Suprapubic skin (tissue), 4 donors: Measurements from ENCODE around the gene BNC2. TPM values are rescaled to one million over a fixed set of nuclear protein-coding genes. Genes with fewer than 3 reads are reported as not detected.

Experiments used
- DNase-seq, 2 donors: peaks; one replicate each; pipeline ENCODE4 v3.0.0-alpha.2; 2019; ENCODE audit warnings: low spot score in 2 of 2
- H3K27ac ChIP-seq: fragments of 200-600 bp; sonication (generic); one replicate; pipeline ENCODE4 v1.5.1; 2019
- H3K27me3 ChIP-seq: fragments of 200-600 bp; sonication (generic); one replicate; pipeline ENCODE4 v1.5.1; 2019
- H3K36me3 ChIP-seq: fragments of 200-600 bp; sonication (generic); one replicate; pipeline ENCODE4 v1.5.1; 2019
- H3K4me1 ChIP-seq: fragments of 200-600 bp; sonication (generic); one replicate; pipeline ENCODE4 v1.5.1; 2019
- H3K4me3 ChIP-seq: fragments of 200-600 bp; sonication (generic); one replicate; pipeline ENCODE4 v1.5.1; 2019; ENCODE audit warnings: mild to moderate bottlenecking
- H3K9me3 ChIP-seq: fragments of 200-600 bp; sonication (generic); one replicate; pipeline ENCODE4 v1.5.1; 2019
- CTCF ChIP-seq, 2 donors: fragments of 200-600 bp in 1 of 2; fragments of 450-650 bp in 1 of 2; sonication (generic) in 1 of 2; IDR thresholded peaks; one replicate each; pipeline ENCODE4 v1.5.1; 2016 to 2019; ENCODE audit warnings: antibody characterized with exemption in 2 of 2, mild to moderate bottlenecking in 1 of 2, moderate library complexity in 1 of 2
- EP300 ChIP-seq: sonication (generic); formaldehyde crosslinking; IDR thresholded peaks from one replicate; pipeline ENCODE4 v1.6.1; 2017; ENCODE audit warnings: antibody characterized with exemption
- POLR2A ChIP-seq, 2 donors: fragments of 450-650 bp; IDR thresholded peaks; one replicate each; pipeline ENCODE4 v1.6.1; 2017; ENCODE audit warnings: antibody characterized with exemption in 2 of 2, mild to moderate bottlenecking in 2 of 2, moderate library complexity in 2 of 2
- POLR2AphosphoS5 ChIP-seq, 3 donors: sonication (generic); formaldehyde crosslinking; IDR thresholded peaks; one replicate each; pipeline ENCODE4 v1.6.1; 2017; ENCODE audit warnings: antibody characterized with exemption in 3 of 3
- WGBS: methylation state at CpG from one replicate; pipeline ENCODE4 v1.1.5; 2018; 5-methylcytosine and 5-hydroxymethylcytosine counted together
- total RNA-seq, 4 donors: library from RNA; depleted of rRNA; stranded (reverse); fragments of >200 nt; gene quantifications; one replicate each; pipeline ENCODE4 v1.1.0, GENCODE V29; 2016

BNC2 gene
- total RNA-seq, 4 donors from 2014 or later, result 6.5 to 12.3 (median 8.9) TPM

DNA sequence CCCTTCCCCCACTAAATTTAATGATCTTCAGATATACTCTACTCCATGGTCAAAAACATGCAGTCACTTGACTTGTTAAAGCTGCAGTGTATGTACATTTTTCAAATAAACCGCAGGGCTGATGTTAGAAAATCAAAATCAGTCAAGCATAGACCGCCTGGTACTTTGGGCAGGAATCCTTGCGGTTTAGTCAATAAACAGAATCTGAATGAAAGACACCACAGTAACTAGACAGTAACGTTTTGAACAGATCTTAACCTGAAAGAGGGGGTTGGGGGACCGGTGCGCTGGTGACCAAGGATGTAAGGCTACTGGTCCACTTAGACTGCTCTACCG, 188.8 kb downstream of the BNC2 start:
- H3K36me3 ChIP-seq, result no peaks in the 10 kb centered on the region
- no peaks in the 10 kb centered on the region for H3K9me3 ChIP-seq
- no peaks in the 10 kb centered on the region for H3K27me3 ChIP-seq
- 69% methylated on average over 7 of the region's 7 CpGs for WGBS
- TF ChIP-seq POLR2AphosphoS5 (IDR thresholded peaks at IDR 0.05), result no peak
- no peak for TF ChIP-seq POLR2A (IDR thresholded peaks at IDR 0.05)
- TF ChIP-seq CTCF (IDR thresholded peaks at IDR 0.05), result no peak
- TF ChIP-seq EP300, result no peak
- DNase-seq, result no peak
- peaks cover 16% of the 10 kb centered on the region for H3K4me1 ChIP-seq
- no peak overlapping the region for H3K27ac ChIP-seq
- no peak overlapping the region for H3K4me3 ChIP-seq

- H3K4me1 ChIP-seq, result peaks cover 16% of the 10 kb centered on the region
- H3K27me3 ChIP-seq, result no peaks in the 10 kb centered on the region
- WGBS, result 69% methylated on average over 5 of the region's 5 CpGs
- DNase-seq, result no peak
- no peaks in the 10 kb centered on the region for H3K9me3 ChIP-seq
- H3K36me3 ChIP-seq, result no peaks in the 10 kb centered on the region
- no peak overlapping the region for H3K4me3 ChIP-seq
- H3K27ac ChIP-seq, result no peak overlapping the region
- TF ChIP-seq POLR2A (IDR thresholded peaks at IDR 0.05) (no peak), CTCF (IDR thresholded peaks at IDR 0.05) (no peak), POLR2AphosphoS5 (IDR thresholded peaks at IDR 0.05) (no peak), EP300 (no peak)
Measured at GRCh38 chr9:16680975-16681651, 189.4 kb downstream of the BNC2 start.

- H3K9me3 ChIP-seq, result no peaks in the 10 kb centered on the region
- TF ChIP-seq CTCF (IDR thresholded peaks at IDR 0.05) (no peak), POLR2A (IDR thresholded peaks at IDR 0.05) (no peak), POLR2AphosphoS5 (IDR thresholded peaks at IDR 0.05) (no peak), EP300 (no peak)
- DNase-seq, result no peak
- H3K36me3 ChIP-seq, result no peaks in the 10 kb centered on the region
- 74% methylated on average over 3 of the region's 3 CpGs for WGBS
- no peaks in the 10 kb centered on the region for H3K27me3 ChIP-seq
- H3K27ac ChIP-seq, result no peak overlapping the region
- peaks cover 16% of the 10 kb centered on the region for H3K4me1 ChIP-seq
- no peak overlapping the region for H3K4me3 ChIP-seq
Measured at GRCh38 chr9:16680541-16680940, 189.9 kb downstream of the BNC2 start.

GRCh38 chr9:16679327-16679821, 191.1 kb downstream of the BNC2 start:
- Histone ChIP-seq H3K36me3 (no peaks in the 10 kb centered on the region), H3K9me3 (no peaks in the 10 kb centered on the region), H3K4me3 (no peak overlapping the region), H3K27ac (no peak overlapping the region), H3K27me3 (no peaks in the 10 kb centered on the region), H3K4me1 (peaks cover 16% of the 10 kb centered on the region)
- DNase-seq, result no peak
- no peak for TF ChIP-seq POLR2AphosphoS5 (IDR thresholded peaks at IDR 0.05)
- no peak for TF ChIP-seq POLR2A (IDR thresholded peaks at IDR 0.05)
- TF ChIP-seq CTCF (IDR thresholded peaks at IDR 0.05), result no peak
- no peak for TF ChIP-seq EP300
- WGBS, result 67% methylated on average over 10 of the region's 10 CpGs

DNA sequence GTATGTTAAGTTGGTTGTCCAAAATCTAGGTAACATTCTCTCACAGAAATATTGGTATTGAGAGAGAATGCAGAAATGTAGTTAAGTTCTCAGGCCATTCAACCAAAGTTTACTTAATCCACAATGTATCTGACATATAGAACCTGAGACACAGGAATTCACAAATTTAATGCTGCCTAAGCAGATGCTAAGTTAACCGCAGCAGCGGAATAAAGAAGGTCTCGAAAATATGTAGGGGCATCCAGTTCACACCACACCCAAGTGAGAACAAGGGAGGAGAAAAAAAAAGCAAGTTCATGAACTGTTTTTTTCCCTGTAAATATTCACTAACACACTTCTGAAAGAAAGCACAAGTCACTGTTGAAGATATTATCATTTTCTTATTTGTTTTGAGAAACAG, 194.0 kb downstream of the BNC2 start:
- no peaks in the 10 kb centered on the region for H3K36me3 ChIP-seq
- TF ChIP-seq POLR2A (IDR thresholded peaks at IDR 0.05) (no peak), CTCF (IDR thresholded peaks at IDR 0.05) (no peak), EP300 (no peak), POLR2AphosphoS5 (IDR thresholded peaks at IDR 0.05) (no peak)
- no peaks in the 10 kb centered on the region for H3K27me3 ChIP-seq
- DNase-seq, result no peak
- no peak overlapping the region for H3K27ac ChIP-seq
- H3K4me1 ChIP-seq, result peaks cover 11% of the 10 kb centered on the region
- 84% methylated on average over 3 of the region's 3 CpGs for WGBS
- H3K9me3 ChIP-seq, result no peaks in the 10 kb centered on the region
- H3K4me3 ChIP-seq, result no peak overlapping the region
